Muscle of back (tissue), 11 donors: ENCODE results near the gene GSDMA. TPM values are rescaled to one million over a fixed set of nuclear protein-coding genes. Genes with fewer than 3 reads are reported as not detected.
A peak's percentile ranks its signal among the peaks of the same experiment; 100 is the strongest.
"Not testable (repeated sequence)": the region's sequence is repeated elsewhere in the genome, so short reads cannot be mapped to it uniquely, and the experiment has no call there.

ENCODE experiments used
- DNase-seq, 3 donors: peaks; one replicate each; pipeline versions ENCODE4 v3.0.0 to v3.0.0-alpha.2; 2013
- polyA plus RNA-seq, 10 donors: library from polyadenylated mRNA; unstranded; fragments of 120-200 nt; gene quantifications; one replicate each; pipeline ENCODE4 v1.2.1, GENCODE V29; 2013; ENCODE audit not compliant: insufficient read length in 10 of 10

GSDMA gene
- polyA plus RNA-seq, 10 donors: 0.05 to 0.31 (median 0.13) TPM; not detected in 2

GRCh38 chr17:39996800-39997199 lies 34.0 kb downstream of the GSDMA start:
- DNase-seq: no peak

GRCh38 chr17:39997543-39997942 lies 34.7 kb downstream of the GSDMA start:
- DNase-seq: no peak

GRCh38 chr17:39999067-39999466 lies 36.3 kb downstream of the GSDMA start:
- no peak for DNase-seq

- no peak for DNase-seq
These were observed 37.4 kb downstream of the GSDMA start for GRCh38 chr17:40000161-40000560.

GRCh38 chr17:40001335-40001734 lies 38.5 kb downstream of the GSDMA start:
- not testable (repeated sequence) for DNase-seq

GRCh38 chr17:40004072-40004471 lies 41.3 kb downstream of the GSDMA start:
- no peak for DNase-seq

GRCh38 chr17:40004712-40005111 lies 41.9 kb downstream of the GSDMA start:
- DNase-seq: no peak

- DNase-seq: no peak
These were observed 42.7 kb downstream of the GSDMA start for GRCh38 chr17:40005520-40005919.

- not testable (repeated sequence) for DNase-seq
These were observed 48.2 kb downstream of the GSDMA start for GRCh38 chr17:40010946-40011500.

GRCh38 chr17:40012017-40012647 lies 49.3 kb downstream of the GSDMA start:
- DNase-seq: not testable (repeated sequence)

GRCh38 chr17:40014375-40014980 lies 51.7 kb downstream of the GSDMA start:
- DNase-seq: peak in 1 of 3 donors; percentile 48

- no peak for DNase-seq
These were observed 52.5 kb downstream of the GSDMA start, which contains the start of gene CSF3 for GRCh38 chr17:40015005-40015997. TSS of gene CSF3 (plus strand) at chr17:40015440. CDS start at chr17:40015475, 35 bp downstream.

GRCh38 chr17:40015998-40016985 lies 53.5 kb downstream of the GSDMA start:
- no peak for DNase-seq

GRCh38 chr17:40017422-40018080 lies 54.7 kb downstream of the GSDMA start:
- peak in 2 of 3 donors; percentile 48 to 76 for DNase-seq

GRCh38 chr17:40018211-40019121 lies 55.7 kb downstream of the GSDMA start:
- peak; percentile 64 to 87 (median 76) for DNase-seq

GRCh38 chr17:40019140-40019991 lies 56.6 kb downstream of the GSDMA start:
- peak in 1 of 3 donors; percentile 59 for DNase-seq

GRCh38 chr17:40020146-40020545 lies 57.3 kb downstream of the GSDMA start:
- DNase-seq: no peak

GRCh38 chr17:40021451-40021971 lies 58.7 kb downstream of the GSDMA start:
- peak in 1 of 3 donors; percentile 53 for DNase-seq
